GM23338 (cell line): ENCODE data around the gene ADAMTS1. TPM values are rescaled to one million over a fixed set of nuclear protein-coding genes. Genes with fewer than 3 reads are reported as not detected.

ENCODE experiments used
- ATAC-seq: fragments of 200-7000 bp; cut with Tn5 transposase; 3 replicates; pipeline ENCODE4 v1.9.1; 2020
- DNase-seq: peaks from one replicate; pipeline ENCODE4 v3.0.0-alpha.2; 2015; ENCODE audit warnings: low spot score
- H2AFZ ChIP-seq: fragments of 200-600 bp; sonication (generic); 2 replicates; pipeline ENCODE4 v1.8.0; 2016; ENCODE audit warnings: antibody characterized with exemption, mild to moderate bottlenecking, moderate library complexity
- H3F3A ChIP-seq: fragments of 200-600 bp; sonication (generic); replicated peaks from 2 replicates; pipeline ENCODE4 v1.8.0; 2017; ENCODE audit warnings: antibody characterized with exemption, mixed run types, low read depth
- H3K27ac ChIP-seq: fragments of 200-600 bp; sonication (generic); 2 replicates; pipeline ENCODE4 v1.6.1; 2016; ENCODE audit warnings: low read depth
- H3K27me3 ChIP-seq: fragments of 200-600 bp; sonication (generic); 2 replicates; pipeline ENCODE4 v1.8.0; 2016; ENCODE audit warnings: mild to moderate bottlenecking, mixed run types, moderate library complexity; ENCODE audit not compliant: insufficient read depth
- H3K36me3 ChIP-seq: fragments of 200-600 bp; sonication (generic); 2 replicates; pipeline ENCODE4 v1.8.0; 2016; ENCODE audit warnings: mild to moderate bottlenecking; ENCODE audit not compliant: insufficient read depth
- H3K4me1 ChIP-seq: fragments of 200-600 bp; sonication (generic); 2 replicates; pipeline ENCODE4 v1.8.0; 2016; ENCODE audit warnings: mild to moderate bottlenecking, moderate library complexity; ENCODE audit not compliant: insufficient read depth
- H3K4me2 ChIP-seq: fragments of 200-600 bp; sonication (generic); 2 replicates; pipeline ENCODE4 v1.7.1; 2017; ENCODE audit warnings: mixed run types
- H3K4me3 ChIP-seq: fragments of 200-600 bp; sonication (generic); 2 replicates; pipeline ENCODE4 v1.6.1; 2016; ENCODE audit warnings: mixed run types
- H3K79me2 ChIP-seq: fragments of 200-600 bp; sonication (generic); replicated peaks from 2 replicates; pipeline ENCODE4 v1.8.0; 2017; ENCODE audit warnings: mild to moderate bottlenecking; ENCODE audit not compliant: insufficient read depth
- H3K9me2 ChIP-seq: fragments of 200-600 bp; sonication (generic); 2 replicates; pipeline ENCODE4 v1.8.0; 2017; ENCODE audit not compliant: insufficient read depth
- H4K20me1 ChIP-seq: fragments of 200-600 bp; sonication (generic); replicated peaks from 2 replicates; pipeline ENCODE4 v1.8.0; 2017; ENCODE audit warnings: mild to moderate bottlenecking; ENCODE audit not compliant: insufficient read depth
- H3K27ac Mint-ChIP-seq: 2 replicates; pipeline ENCODE4 v1.8.0; 2020; ENCODE audit warnings: inconsistent platforms, mild to moderate bottlenecking, moderate library complexity, mixed read lengths
- H3K27me3 Mint-ChIP-seq: 3 replicates; pipeline ENCODE4 v1.8.0; 2022; ENCODE audit warnings: low read depth, mild to moderate bottlenecking, moderate library complexity, mixed read lengths, inconsistent platforms; ENCODE audit not compliant: insufficient read depth, poor library complexity
- H3K36me3 Mint-ChIP-seq: 3 replicates; pipeline ENCODE4 v1.8.0; 2021; ENCODE audit warnings: low read depth, mild to moderate bottlenecking, inconsistent platforms, moderate library complexity, mixed read lengths
- H3K4me1 Mint-ChIP-seq: 3 replicates; pipeline ENCODE4 v1.8.0; 2020; ENCODE audit warnings: mild to moderate bottlenecking, inconsistent platforms, mixed read lengths
- H3K4me3 Mint-ChIP-seq: 3 replicates; pipeline ENCODE4 v1.8.0; 2021; ENCODE audit warnings: moderate library complexity, mild to moderate bottlenecking, inconsistent platforms, mixed read lengths
- H3K9me3 Mint-ChIP-seq: 3 replicates; pipeline ENCODE4 v1.8.0; 2020; ENCODE audit warnings: moderate library complexity, mild to moderate bottlenecking, inconsistent platforms, mixed read lengths
- CTCF ChIP-seq, 2 experiments: fragments of 200-600 bp in 1 of 2; sonication (generic) in 1 of 2; conservative IDR thresholded peaks; 2 replicates each; pipeline versions ENCODE4 v1.5.1 to v1.6.1; 2016 to 2017; ENCODE audit warnings: antibody characterized with exemption in 2 of 2, low read depth in 2 of 2, mild to moderate bottlenecking in 2 of 2, moderate library complexity in 1 of 2
- NANOG ChIP-seq: IDR thresholded peaks from 2 replicates; pipeline ENCODE4 v1.6.1; 2016; ENCODE audit warnings: antibody characterized with exemption, borderline replicate concordance
- STAT1 ChIP-seq: IDR thresholded peaks from one replicate; pipeline ENCODE4 v1.6.1; 2016; ENCODE audit warnings: antibody characterized with exemption; ENCODE audit not compliant: unreplicated experiment
- ZNF114 ChIP-seq: fragments of 250-450 bp; sonication (Bioruptor Pico); IDR thresholded peaks from 2 replicates; pipeline ENCODE4 v1.5.0; 2020; ENCODE audit warnings: mild to moderate bottlenecking, moderate library complexity
- ZNF331 ChIP-seq: fragments of 250-450 bp; sonication (Bioruptor Pico); IDR thresholded peaks from 2 replicates; pipeline ENCODE4 v1.5.0; 2020; ENCODE audit warnings: low read depth, mild to moderate bottlenecking, moderate library complexity
- polyA plus RNA-seq: library from polyadenylated mRNA; unstranded; fragments of >200 nt; fragmentation: Nextera tagmentation; extraction: Ambion mirVana; gene quantifications from 2 replicates; pipeline ENCODE4 v1.2.1, GENCODE V29; 2016
- total RNA-seq: library from RNA; depleted of rRNA; stranded (reverse); fragments of >200 nt; shearing (Covaris generic); gene quantifications from 2 replicates; pipeline ENCODE4 v1.2.3, GENCODE V29; 2014; rRNA removed
- TF ChIP-seq, protein P1 (sequence below): IDR thresholded peaks from one replicate; pipeline ENCODE4 v1.6.1; 2018; ENCODE audit warnings: antibody characterized with exemption; ENCODE audit not compliant: unreplicated experiment
- TF ChIP-seq, protein P2 (sequence below): IDR thresholded peaks from 2 replicates; pipeline ENCODE4 v1.6.1; 2016; ENCODE audit warnings: antibody characterized with exemption

The ADAMTS1 gene
- total and polyA plus RNA-seq, 2 experiments from 2014 or later: 6.1 to 15.4 TPM

GRCh38 chr21:26790296-26790695, 54.9 kb downstream of the ADAMTS1 start (continued):
- TF ChIP-seq, protein P1, sequence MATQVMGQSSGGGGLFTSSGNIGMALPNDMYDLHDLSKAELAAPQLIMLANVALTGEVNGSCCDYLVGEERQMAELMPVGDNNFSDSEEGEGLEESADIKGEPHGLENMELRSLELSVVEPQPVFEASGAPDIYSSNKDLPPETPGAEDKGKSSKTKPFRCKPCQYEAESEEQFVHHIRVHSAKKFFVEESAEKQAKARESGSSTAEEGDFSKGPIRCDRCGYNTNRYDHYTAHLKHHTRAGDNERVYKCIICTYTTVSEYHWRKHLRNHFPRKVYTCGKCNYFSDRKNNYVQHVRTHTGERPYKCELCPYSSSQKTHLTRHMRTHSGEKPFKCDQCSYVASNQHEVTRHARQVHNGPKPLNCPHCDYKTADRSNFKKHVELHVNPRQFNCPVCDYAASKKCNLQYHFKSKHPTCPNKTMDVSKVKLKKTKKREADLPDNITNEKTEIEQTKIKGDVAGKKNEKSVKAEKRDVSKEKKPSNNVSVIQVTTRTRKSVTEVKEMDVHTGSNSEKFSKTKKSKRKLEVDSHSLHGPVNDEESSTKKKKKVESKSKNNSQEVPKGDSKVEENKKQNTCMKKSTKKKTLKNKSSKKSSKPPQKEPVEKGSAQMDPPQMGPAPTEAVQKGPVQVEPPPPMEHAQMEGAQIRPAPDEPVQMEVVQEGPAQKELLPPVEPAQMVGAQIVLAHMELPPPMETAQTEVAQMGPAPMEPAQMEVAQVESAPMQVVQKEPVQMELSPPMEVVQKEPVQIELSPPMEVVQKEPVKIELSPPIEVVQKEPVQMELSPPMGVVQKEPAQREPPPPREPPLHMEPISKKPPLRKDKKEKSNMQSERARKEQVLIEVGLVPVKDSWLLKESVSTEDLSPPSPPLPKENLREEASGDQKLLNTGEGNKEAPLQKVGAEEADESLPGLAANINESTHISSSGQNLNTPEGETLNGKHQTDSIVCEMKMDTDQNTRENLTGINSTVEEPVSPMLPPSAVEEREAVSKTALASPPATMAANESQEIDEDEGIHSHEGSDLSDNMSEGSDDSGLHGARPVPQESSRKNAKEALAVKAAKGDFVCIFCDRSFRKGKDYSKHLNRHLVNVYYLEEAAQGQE: no peak
- no peak for TF ChIP-seq ZNF331

DNA sequence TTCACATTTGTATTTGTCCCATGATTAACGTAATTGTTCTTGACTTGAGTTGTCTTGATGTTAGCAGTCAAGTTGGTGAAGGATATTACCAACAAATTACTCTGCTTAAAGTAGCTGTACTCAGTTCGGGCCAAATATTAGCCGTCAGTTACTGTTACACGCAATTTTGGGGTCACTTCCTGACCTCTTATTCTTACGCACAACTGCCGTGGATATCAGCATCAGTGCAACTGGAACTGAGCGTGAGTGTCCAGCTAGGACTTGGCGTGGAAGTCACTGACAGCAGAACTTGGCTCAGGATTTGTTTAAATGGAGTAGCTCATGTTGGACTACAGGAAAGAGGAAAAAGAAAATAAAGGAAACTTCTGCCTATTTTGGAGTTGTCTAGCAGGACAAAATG, 56.4 kb downstream of the ADAMTS1 start:
- no peaks in the 10 kb centered on the region for H3K27me3 Mint-ChIP-seq
- no peaks in the 10 kb centered on the region for H3K4me1 Mint-ChIP-seq
- Histone ChIP-seq H2AFZ (no peak overlapping the region), H3K4me3 (no peak overlapping the region), H3K36me3 (no peaks in the 10 kb centered on the region), H3K79me2 (no peaks in the 10 kb centered on the region), H3K4me2 (no peak overlapping the region), H3K27me3 (no peaks in the 10 kb centered on the region), H3K27ac (no peak overlapping the region), H4K20me1 (no peaks in the 10 kb centered on the region), H3K9me2 (peaks cover 5% of the 10 kb centered on the region; the same call in 1 of the 2 replicates), H3K4me1 (no peaks in the 10 kb centered on the region), H3F3A (no peaks in the 10 kb centered on the region)
- no peak overlapping the region for H3K4me3 Mint-ChIP-seq
- no peaks in the 10 kb centered on the region for H3K9me3 Mint-ChIP-seq
- TF ChIP-seq, protein P1: no peak
- TF ChIP-seq ZNF331 (no peak), CTCF (conservative IDR thresholded peaks at IDR 0.05; ENCODE audit: low read depth in 2 of 2) (no peak), ZNF114 (CRISPR knock-in tag) (no peak), NANOG (no peak), STAT1 (no peak)
- TF ChIP-seq, protein P2, sequence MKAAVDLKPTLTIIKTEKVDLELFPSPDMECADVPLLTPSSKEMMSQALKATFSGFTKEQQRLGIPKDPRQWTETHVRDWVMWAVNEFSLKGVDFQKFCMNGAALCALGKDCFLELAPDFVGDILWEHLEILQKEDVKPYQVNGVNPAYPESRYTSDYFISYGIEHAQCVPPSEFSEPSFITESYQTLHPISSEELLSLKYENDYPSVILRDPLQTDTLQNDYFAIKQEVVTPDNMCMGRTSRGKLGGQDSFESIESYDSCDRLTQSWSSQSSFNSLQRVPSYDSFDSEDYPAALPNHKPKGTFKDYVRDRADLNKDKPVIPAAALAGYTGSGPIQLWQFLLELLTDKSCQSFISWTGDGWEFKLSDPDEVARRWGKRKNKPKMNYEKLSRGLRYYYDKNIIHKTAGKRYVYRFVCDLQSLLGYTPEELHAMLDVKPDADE: no peak
- H3K27ac Mint-ChIP-seq: no peak overlapping the region
- DNase-seq: no peak
- no peak for ATAC-seq
- H3K36me3 Mint-ChIP-seq: no peaks in the 10 kb centered on the region

Other genes starting within 250 kb of the ADAMTS1 start
- 0.21 and 0.47 TPM in 2 replicates for gene ADAMTS5, start 121.7 kb upstream of the ADAMTS1 start, total RNA-seq
- gene ADAMTS5, start 121.7 kb upstream of the ADAMTS1 start, polyA plus RNA-seq: 0.16 and 0.32 TPM in 2 replicates